ENCODE data around the gene SLC16A13. TPM values are rescaled to one million over a fixed set of nuclear protein-coding genes. Genes with fewer than 3 reads are reported as not detected.

SLC16A13 gene
- total and polyA plus RNA-seq, 11 donors = 0.83 to 2.1 (median 1.0) TPM

DNA sequence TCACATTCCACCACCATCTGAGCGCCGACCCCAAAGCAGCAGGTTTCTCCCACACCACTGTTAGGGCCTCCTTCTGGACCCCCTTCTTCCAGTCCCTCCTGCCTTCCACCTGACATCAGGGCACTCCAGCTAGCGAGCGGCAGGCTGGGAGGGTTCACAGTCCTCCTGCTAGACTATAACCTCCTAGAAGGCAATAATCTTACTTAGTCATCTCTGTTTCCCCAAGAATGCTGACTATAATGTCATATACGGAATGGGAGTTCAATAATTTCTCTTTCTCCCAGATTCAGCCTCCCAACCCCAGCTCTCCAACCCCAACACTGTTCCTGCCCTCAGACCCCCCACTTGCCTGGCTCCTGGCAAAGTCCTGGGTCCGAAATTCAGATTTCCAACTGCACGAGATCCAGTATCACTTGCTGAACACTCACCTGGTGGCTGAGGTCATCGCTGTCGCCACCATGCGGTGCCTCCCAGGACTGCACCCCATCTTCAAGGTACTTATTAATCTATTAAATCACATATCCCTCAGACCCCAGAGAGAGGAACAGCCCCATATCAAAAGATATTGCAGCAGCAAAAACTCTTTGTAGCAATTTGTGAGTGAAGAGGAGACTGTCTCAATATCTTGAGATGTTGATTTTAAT is 34.4 kb upstream of the SLC16A13 start:
- Histone ChIP-seq H3K36me3 (peaks cover 0 to 72% (median 49%) of the 10 kb centered on the region in 9 donors), H3K27me3 (no peaks in the 10 kb centered on the region), H3K4me1 (peaks cover 0 to 4% (median 0%) of the 10 kb centered on the region in 12 donors), H3K27ac (no peak overlapping the region), H3K9me3 (no peaks in the 10 kb centered on the region), H3K4me3 (no peak overlapping the region)
- no peak for TF ChIP-seq POLR2A (IDR thresholded peaks at IDR 0.05)
- TF ChIP-seq, protein P1, sequence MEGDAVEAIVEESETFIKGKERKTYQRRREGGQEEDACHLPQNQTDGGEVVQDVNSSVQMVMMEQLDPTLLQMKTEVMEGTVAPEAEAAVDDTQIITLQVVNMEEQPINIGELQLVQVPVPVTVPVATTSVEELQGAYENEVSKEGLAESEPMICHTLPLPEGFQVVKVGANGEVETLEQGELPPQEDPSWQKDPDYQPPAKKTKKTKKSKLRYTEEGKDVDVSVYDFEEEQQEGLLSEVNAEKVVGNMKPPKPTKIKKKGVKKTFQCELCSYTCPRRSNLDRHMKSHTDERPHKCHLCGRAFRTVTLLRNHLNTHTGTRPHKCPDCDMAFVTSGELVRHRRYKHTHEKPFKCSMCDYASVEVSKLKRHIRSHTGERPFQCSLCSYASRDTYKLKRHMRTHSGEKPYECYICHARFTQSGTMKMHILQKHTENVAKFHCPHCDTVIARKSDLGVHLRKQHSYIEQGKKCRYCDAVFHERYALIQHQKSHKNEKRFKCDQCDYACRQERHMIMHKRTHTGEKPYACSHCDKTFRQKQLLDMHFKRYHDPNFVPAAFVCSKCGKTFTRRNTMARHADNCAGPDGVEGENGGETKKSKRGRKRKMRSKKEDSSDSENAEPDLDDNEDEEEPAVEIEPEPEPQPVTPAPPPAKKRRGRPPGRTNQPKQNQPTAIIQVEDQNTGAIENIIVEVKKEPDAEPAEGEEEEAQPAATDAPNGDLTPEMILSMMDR (IDR thresholded peaks at IDR 0.05) = peak; percentile 13 to 55 (median 40)
- no peak for ATAC-seq
- WGBS, 4 donors = 65 to 76% (median 71%) methylated on average over 10 of the region's 10 CpGs
- intact Hi-C loops (cut with DNase I) = loop anchor here in 7 of 10 donors (5.0 to 10.0 kb wide), 7 partner anchors 89 to 337 kb away; partner anchors contain the start of genes TEKT1 (in 1 of the 7) and XAF1 (in 1 of the 7)
- DNase-seq = no peak

DNA sequence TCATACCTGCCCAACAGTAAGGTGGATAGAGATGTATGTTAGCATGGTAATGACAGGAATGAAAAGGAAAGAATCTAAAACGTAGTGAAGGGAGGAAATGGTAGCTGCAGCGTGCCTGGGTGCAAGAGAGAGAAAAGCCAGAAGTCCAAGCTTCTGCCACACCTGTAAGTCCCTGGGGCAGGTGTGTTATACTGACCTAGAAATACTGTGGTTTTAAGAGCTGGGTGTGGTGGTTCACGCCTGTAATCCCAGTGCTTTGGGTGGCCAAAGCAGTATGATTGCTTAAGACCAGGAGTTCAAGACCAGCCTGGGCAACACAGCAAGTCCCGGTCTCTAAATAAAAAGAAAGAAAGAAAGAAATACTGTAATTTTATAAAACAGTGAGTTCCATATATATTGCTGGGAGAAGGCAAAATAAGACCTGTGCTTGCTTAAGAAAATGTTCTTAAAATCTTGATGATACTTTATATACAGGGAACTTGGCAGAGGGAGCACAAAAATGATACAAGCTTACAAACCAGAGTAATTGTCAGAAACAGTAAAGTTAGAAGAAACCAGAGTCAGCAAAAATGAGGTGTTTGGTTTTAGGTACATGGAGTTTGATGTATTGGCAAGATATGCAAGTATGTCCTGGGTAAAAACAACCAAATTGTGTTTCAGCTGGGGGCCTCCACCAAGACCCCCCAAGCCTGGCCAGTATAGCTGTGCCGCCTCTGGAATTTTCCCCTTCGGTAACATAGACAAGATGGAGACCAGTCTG is 33.3 kb upstream of the SLC16A13 start:
- WGBS, 4 donors = 92 to 95% (median 93%) methylated on average over 6 of the region's 6 CpGs
- Histone ChIP-seq H3K9me3 (no peaks in the 10 kb centered on the region), H3K4me3 (no peak overlapping the region), H3K27ac (no peak overlapping the region), H3K27me3 (no peaks in the 10 kb centered on the region), H3K4me1 (peaks cover 0 to 6% (median 0%) of the 10 kb centered on the region in 12 donors), H3K36me3 (peaks cover 0 to 75% (median 46%) of the 10 kb centered on the region in 9 donors)
- no peak for ATAC-seq
- no peak for DNase-seq
- TF ChIP-seq, protein P1 (IDR thresholded peaks at IDR 0.05) = no peak
- no peak for TF ChIP-seq POLR2A (IDR thresholded peaks at IDR 0.05)
- intact Hi-C loops (cut with DNase I) = loop anchor here in 9 of 10 donors (2.0 to 10.0 kb wide), 9 partner anchors 88 to 338 kb away; partner anchors contain the start of genes TEKT1 (in 1 of the 9) and XAF1 (in 1 of the 9)

DNA sequence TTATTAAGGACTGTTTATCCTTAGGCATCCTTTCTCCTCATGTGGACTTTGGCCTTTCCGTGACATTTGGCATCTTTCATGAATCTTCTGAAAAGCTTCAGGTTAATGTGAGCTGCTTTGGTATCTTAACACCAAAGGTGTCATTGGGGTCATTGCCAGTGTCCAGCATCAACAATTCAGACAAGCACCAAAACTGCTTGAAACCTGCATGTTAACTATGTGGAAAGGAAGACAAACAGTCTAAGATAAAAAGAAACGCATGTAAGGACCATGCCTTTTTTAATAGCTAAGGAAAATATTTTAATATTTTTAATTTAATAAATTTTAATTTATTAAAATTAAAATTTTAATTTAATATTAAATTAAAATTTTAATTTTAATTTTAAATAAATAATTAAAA is 32.1 kb upstream of the SLC16A13 start:
- ATAC-seq (no peak), DNase-seq (no peak)
- Histone ChIP-seq H3K27me3 (no peaks in the 10 kb centered on the region), H3K9me3 (no peaks in the 10 kb centered on the region), H3K4me1 (peaks cover 0 to 6% (median 0%) of the 10 kb centered on the region in 12 donors), H3K36me3 (peaks cover 0 to 71% (median 48%) of the 10 kb centered on the region in 9 donors), H3K27ac (no peak overlapping the region), H3K4me3 (no peak overlapping the region)
- 93 to 97% (median 96%) methylated on average over 2 of the region's 2 CpGs for WGBS, 4 donors
- TF ChIP-seq, protein P1 (IDR thresholded peaks at IDR 0.05) = no peak
- TF ChIP-seq POLR2A (IDR thresholded peaks at IDR 0.05) = no peak
- intact Hi-C loops (cut with DNase I) = loop anchor here (1.0 to 10.0 kb wide), 12 partner anchors 89 to 339 kb away; partner anchors contain the start of genes TEKT1 (in 1 of the 10) and XAF1 (in 1 of the 10)

All from heart left ventricle (tissue), 16 donors.